ENCODE data around the gene ZMYM2. TPM values are rescaled to one million over a fixed set of nuclear protein-coding genes. Genes with fewer than 3 reads are reported as not detected.

Gene ZMYM2
- total RNA-seq, 2 donors from 2014 or later, result 94.2 to 102 TPM

DNA sequence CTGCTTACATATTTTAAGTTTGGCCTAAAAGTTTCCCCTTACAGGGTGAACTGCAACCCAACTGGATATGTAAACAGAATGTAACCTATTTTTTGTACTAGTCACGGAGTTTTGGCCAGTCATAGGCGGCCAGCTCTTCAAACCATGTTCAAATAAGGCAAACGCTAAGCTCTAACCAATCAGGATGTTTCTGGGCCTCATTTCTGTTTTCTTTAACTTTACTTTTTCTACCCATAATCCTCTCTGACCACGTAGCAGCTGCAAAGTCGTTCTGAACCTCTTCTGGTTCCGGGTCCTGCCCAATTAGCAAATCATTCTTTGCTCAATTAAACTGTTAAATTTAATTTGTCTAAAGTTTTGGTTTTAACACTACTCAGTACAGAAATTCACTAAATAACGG is 8.2 kb upstream of the ZMYM2 start:
- H3K4me1 ChIP-seq (ENCODE audit: control insufficient read depth in 1 of 2, low read depth in 2 of 2), result no peaks in the 10 kb centered on the region
- H3K4me3 ChIP-seq, result no peak overlapping the region
- H3K27ac ChIP-seq, result no peak overlapping the region
- TF ChIP-seq, protein P1, sequence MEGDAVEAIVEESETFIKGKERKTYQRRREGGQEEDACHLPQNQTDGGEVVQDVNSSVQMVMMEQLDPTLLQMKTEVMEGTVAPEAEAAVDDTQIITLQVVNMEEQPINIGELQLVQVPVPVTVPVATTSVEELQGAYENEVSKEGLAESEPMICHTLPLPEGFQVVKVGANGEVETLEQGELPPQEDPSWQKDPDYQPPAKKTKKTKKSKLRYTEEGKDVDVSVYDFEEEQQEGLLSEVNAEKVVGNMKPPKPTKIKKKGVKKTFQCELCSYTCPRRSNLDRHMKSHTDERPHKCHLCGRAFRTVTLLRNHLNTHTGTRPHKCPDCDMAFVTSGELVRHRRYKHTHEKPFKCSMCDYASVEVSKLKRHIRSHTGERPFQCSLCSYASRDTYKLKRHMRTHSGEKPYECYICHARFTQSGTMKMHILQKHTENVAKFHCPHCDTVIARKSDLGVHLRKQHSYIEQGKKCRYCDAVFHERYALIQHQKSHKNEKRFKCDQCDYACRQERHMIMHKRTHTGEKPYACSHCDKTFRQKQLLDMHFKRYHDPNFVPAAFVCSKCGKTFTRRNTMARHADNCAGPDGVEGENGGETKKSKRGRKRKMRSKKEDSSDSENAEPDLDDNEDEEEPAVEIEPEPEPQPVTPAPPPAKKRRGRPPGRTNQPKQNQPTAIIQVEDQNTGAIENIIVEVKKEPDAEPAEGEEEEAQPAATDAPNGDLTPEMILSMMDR (IDR thresholded peaks at IDR 0.05), result no peak
- no peak for ATAC-seq (ENCODE audit: insufficient number of reproducible peaks, low FRiP score, low read depth)
- no peaks in the 10 kb centered on the region for H3K9me3 ChIP-seq
- no peaks in the 10 kb centered on the region for H3K36me3 ChIP-seq
- no peak for DNase-seq (ENCODE audit: low spot score)
- H3K27me3 ChIP-seq (replicated peaks; ENCODE audit: insufficient read depth), result no peaks in the 10 kb centered on the region

DNA sequence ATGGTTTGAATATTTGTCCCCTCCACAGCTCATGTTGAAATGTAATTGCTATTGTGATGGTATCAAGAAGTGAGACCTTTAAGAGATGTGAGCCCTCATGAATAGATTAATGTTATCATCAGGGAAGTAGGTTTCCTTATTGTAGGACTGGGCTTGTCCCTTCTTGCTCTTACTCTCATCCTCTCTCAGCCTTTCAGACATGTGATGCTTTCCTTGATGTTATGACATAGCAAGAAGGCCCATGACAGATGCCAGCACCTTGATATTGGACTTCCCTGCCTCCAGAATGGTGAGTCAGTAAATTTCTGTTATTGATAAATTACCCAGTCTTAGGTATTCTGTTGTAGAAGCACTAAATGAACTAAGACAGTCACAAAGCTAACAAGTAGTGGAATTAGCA is 5.7 kb upstream of the ZMYM2 start:
- Histone ChIP-seq H3K36me3 (no peaks in the 10 kb centered on the region), H3K9me3 (no peaks in the 10 kb centered on the region), H3K27ac (no peak overlapping the region), H3K4me3 (no peak overlapping the region), H3K27me3 (replicated peaks; ENCODE audit: insufficient read depth) (no peaks in the 10 kb centered on the region), H3K4me1 (ENCODE audit: control insufficient read depth in 1 of 2, low read depth in 2 of 2) (no peaks in the 10 kb centered on the region)
- no peak for ATAC-seq (ENCODE audit: insufficient number of reproducible peaks, low FRiP score, low read depth)
- TF ChIP-seq, protein P1 (IDR thresholded peaks at IDR 0.05), result no peak
- no peak for DNase-seq (ENCODE audit: low spot score)

DNA sequence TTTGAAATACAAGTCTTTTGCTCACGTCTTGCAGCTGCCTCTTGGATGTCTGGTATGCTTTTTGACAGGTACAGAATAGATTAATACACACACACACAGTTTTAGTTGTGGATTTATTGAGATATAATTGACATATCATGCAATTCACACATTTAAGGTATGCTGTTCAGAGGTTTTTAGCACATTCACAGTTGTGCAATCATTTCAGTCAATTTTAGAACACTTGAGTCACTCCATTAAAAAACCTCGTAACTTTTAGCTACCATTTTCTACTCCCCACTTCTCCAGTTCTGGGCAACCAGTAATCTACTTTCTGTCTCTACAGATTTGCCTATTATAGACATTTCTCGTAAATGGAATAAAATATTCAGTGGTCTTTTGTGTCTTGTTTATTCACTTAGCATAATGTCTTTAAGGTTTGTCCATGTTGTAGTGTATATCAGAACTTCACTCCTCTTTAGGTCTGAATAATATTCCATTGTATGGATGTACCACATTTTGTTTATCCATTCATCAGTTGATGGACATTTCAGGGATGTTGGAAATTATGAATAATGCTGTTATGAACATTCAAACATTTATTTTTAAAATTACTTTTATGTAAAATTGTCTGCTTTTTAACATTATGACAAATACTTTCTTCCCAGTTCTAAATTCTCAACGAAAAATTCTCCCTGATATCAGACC is 2.5 kb upstream of the ZMYM2 start:
- TF ChIP-seq, protein P1 (IDR thresholded peaks at IDR 0.05), result no peak
- H3K4me1 ChIP-seq (ENCODE audit: control insufficient read depth in 1 of 2, low read depth in 2 of 2), result peaks cover 7 to 8% of the 10 kb centered on the region in 2 donors
- H3K27ac ChIP-seq, result no peak overlapping the region
- no peaks in the 10 kb centered on the region for H3K27me3 ChIP-seq (replicated peaks; ENCODE audit: insufficient read depth)
- ATAC-seq (ENCODE audit: insufficient number of reproducible peaks, low FRiP score, low read depth), result no peak
- no peak overlapping the region for H3K4me3 ChIP-seq
- DNase-seq (ENCODE audit: low spot score), result no peak
- no peaks in the 10 kb centered on the region for H3K9me3 ChIP-seq
- H3K36me3 ChIP-seq, result no peaks in the 10 kb centered on the region

DNA sequence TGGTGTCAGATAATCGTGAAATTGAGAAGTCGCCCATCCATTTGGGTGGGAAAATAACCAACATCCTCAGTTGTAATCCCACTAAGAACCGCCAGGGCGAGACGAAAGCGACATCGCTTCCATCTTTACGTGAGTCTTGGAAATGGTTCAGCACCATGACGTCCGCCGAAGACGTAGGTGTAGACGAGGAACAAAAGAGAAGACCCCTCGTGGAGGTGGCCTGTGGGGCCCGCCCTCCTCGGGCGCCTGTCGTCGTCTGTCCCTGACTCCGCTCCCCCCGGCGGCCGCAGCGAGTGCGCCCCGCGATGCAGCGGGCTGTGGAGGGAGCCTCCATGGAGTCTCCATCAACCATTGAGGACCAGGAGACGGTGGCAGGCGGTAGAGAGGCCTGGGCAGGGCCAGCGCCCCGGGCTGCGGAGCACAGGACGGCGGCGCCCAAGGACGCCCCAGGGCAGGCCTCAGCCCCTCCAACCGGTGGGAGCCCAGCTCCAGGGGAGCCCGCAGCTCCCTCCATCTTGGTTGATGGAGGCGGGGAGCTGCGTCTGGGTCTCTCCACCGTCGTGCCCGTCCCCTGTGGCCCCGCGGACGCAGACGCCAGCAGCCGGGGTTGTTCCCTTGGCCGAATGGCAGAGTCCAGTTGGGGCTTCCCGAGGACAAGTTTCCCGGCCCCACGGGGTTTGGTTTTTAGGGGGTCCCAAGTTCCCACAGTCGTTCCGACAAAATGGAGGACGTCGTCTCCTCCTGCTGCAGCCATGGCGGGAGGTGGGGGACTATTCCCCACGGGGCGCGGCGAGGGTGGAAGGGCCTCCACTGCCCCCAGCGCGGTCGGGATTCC is 990 bp upstream of the ZMYM2 start:
- DNase-seq (ENCODE audit: low spot score), result peak; percentile 34
- Histone ChIP-seq H3K27ac (peak overlapping the region; percentile 97 to 98), H3K4me3 (peak overlapping the region; percentile 84), H3K4me1 (ENCODE audit: control insufficient read depth in 1 of 2, low read depth in 2 of 2) (peaks cover 16 to 21% of the 10 kb centered on the region in 2 donors), H3K36me3 (no peaks in the 10 kb centered on the region), H3K27me3 (replicated peaks; ENCODE audit: insufficient read depth) (no peaks in the 10 kb centered on the region), H3K9me3 (no peaks in the 10 kb centered on the region)
- peak; percentile 29 for ATAC-seq (ENCODE audit: insufficient number of reproducible peaks, low FRiP score, low read depth)
- TF ChIP-seq, protein P1 (IDR thresholded peaks at IDR 0.05), result peak; percentile 84

DNA sequence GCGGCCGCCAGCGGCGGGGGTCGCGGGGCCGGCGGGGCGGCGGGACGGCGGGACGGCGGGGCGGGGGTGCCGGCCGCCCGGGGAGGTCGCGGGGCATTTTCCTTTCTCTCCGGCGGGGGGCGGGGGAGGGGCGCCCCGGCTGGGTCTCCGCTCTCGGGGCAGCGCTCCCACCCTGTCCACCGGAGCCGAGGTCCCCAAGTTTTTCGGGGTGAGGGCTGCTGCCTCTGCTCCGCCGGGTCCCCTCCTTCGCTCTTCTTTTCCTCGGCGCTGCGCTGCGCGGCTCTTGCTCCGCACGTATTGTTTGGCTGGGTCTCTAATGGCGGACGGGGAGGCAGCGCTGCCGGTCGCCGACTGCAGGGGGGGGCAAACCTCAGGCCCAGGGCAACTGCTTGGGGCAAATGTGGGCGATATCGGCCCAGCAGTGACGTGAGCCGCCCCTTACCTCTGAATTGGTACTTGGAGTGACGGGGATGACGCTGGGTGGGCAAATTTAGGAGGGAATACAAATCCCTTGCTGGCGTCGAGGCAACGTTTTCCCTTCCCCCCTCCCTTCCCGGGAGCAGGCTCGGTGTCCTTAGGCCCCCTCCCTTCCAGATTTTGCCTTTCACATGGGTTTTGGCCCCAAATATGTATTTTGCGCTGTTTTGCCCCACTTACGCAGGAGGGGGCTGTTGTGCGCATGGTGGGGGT is 759 bp downstream of the ZMYM2 start:
- Histone ChIP-seq H3K36me3 (peaks cover under 1% of the 10 kb centered on the region), H3K9me3 (no peaks in the 10 kb centered on the region), H3K4me3 (peak overlapping the region; percentile 84), H3K27ac (peak overlapping the region; percentile 95 to 96), H3K4me1 (ENCODE audit: control insufficient read depth in 1 of 2, low read depth in 2 of 2) (peaks cover 29 to 39% of the 10 kb centered on the region in 2 donors), H3K27me3 (replicated peaks; ENCODE audit: insufficient read depth) (no peaks in the 10 kb centered on the region)
- DNase-seq (ENCODE audit: low spot score) (peak; percentile 8), ATAC-seq (ENCODE audit: insufficient number of reproducible peaks, low FRiP score, low read depth) (no peak)
- TF ChIP-seq, protein P1 (IDR thresholded peaks at IDR 0.05), result peak; percentile 23
